Measurements from ENCODE around the gene ITM2B.

Gene ITM2B

GRCh38 chr13:48216204-48216711 lies 16.7 kb upstream of the ITM2B start:
- H3K9me3 Mint-ChIP-seq = no peaks in the 10 kb centered on the region
- H3K27me3 Mint-ChIP-seq = no peaks in the 10 kb centered on the region
- H3K4me1 Mint-ChIP-seq = peaks cover 67% of the 10 kb centered on the region
- H3K27ac Mint-ChIP-seq = peak overlapping the region; percentile 59
- H3K36me3 Mint-ChIP-seq = peaks cover 6% of the 10 kb centered on the region
- peak overlapping the region; percentile 1 for H3K4me3 Mint-ChIP-seq

- Mint-ChIP-seq H3K36me3 (peaks cover 6% of the 10 kb centered on the region), H3K4me1 (peaks cover 71% of the 10 kb centered on the region), H3K27ac (peak overlapping the region; percentile 98), H3K4me3 (peak overlapping the region; percentile 88), H3K9me3 (no peaks in the 10 kb centered on the region), H3K27me3 (no peaks in the 10 kb centered on the region)
These were observed 12.4 kb upstream of the ITM2B start for GRCh38 chr13:48220592-48220980.

- no peaks in the 10 kb centered on the region for H3K27me3 Mint-ChIP-seq
- H3K36me3 Mint-ChIP-seq = peaks cover 1% of the 10 kb centered on the region
- H3K4me1 Mint-ChIP-seq = peaks cover 70% of the 10 kb centered on the region
- H3K4me3 Mint-ChIP-seq = peak overlapping the region; percentile 88
- H3K9me3 Mint-ChIP-seq = no peaks in the 10 kb centered on the region
- peak overlapping the region; percentile 98 for H3K27ac Mint-ChIP-seq
These were observed 11.9 kb upstream of the ITM2B start for GRCh38 chr13:48220981-48221685.

- no peaks in the 10 kb centered on the region for H3K9me3 Mint-ChIP-seq
- peaks cover 76% of the 10 kb centered on the region for H3K4me1 Mint-ChIP-seq
- H3K27ac Mint-ChIP-seq = peak overlapping the region; percentile 98
- H3K4me3 Mint-ChIP-seq = peak overlapping the region; percentile 88
- H3K27me3 Mint-ChIP-seq = no peaks in the 10 kb centered on the region
- peaks cover 1% of the 10 kb centered on the region for H3K36me3 Mint-ChIP-seq
These were observed 11.3 kb upstream of the ITM2B start for GRCh38 chr13:48221686-48222187.

GRCh38 chr13:48222358-48223301 lies 10.4 kb upstream of the ITM2B start:
- H3K27ac Mint-ChIP-seq = peak overlapping the region; percentile 98
- no peaks in the 10 kb centered on the region for H3K9me3 Mint-ChIP-seq
- H3K36me3 Mint-ChIP-seq = no peaks in the 10 kb centered on the region
- no peaks in the 10 kb centered on the region for H3K27me3 Mint-ChIP-seq
- H3K4me3 Mint-ChIP-seq = peak overlapping the region; percentile 88
- peaks cover 76% of the 10 kb centered on the region for H3K4me1 Mint-ChIP-seq

GRCh38 chr13:48224701-48225100 lies 8.3 kb upstream of the ITM2B start:
- no peaks in the 10 kb centered on the region for H3K36me3 Mint-ChIP-seq
- H3K27me3 Mint-ChIP-seq = no peaks in the 10 kb centered on the region
- peak overlapping the region; percentile 66 for H3K27ac Mint-ChIP-seq
- peaks cover 73% of the 10 kb centered on the region for H3K4me1 Mint-ChIP-seq
- no peak overlapping the region for H3K4me3 Mint-ChIP-seq
- H3K9me3 Mint-ChIP-seq = no peaks in the 10 kb centered on the region

- H3K9me3 Mint-ChIP-seq = no peaks in the 10 kb centered on the region
- peaks cover 54% of the 10 kb centered on the region for H3K4me1 Mint-ChIP-seq
- H3K4me3 Mint-ChIP-seq = no peak overlapping the region
- H3K27me3 Mint-ChIP-seq = no peaks in the 10 kb centered on the region
- no peak overlapping the region for H3K27ac Mint-ChIP-seq
- no peaks in the 10 kb centered on the region for H3K36me3 Mint-ChIP-seq
These were observed 2.5 kb upstream of the ITM2B start for GRCh38 chr13:48230541-48230940.

GRCh38 chr13:48231080-48231479 lies 1.9 kb upstream of the ITM2B start:
- Mint-ChIP-seq H3K4me3 (peak overlapping the region; percentile 54), H3K27ac (peak overlapping the region; percentile 95)

GRCh38 chr13:48231933-48232332 lies 1.1 kb upstream of the ITM2B start:
- Mint-ChIP-seq H3K36me3 (peaks cover 6% of the 10 kb centered on the region), H3K4me3 (peak overlapping the region; percentile 93), H3K9me3 (no peaks in the 10 kb centered on the region), H3K4me1 (peaks cover 56% of the 10 kb centered on the region), H3K27ac (peak overlapping the region; percentile 95), H3K27me3 (no peaks in the 10 kb centered on the region)

More at GRCh38 chr13:48231080-48231479, 1.9 kb upstream of the ITM2B start:
- Mint-ChIP-seq H3K9me3 (no peaks in the 10 kb centered on the region), H3K36me3 (peaks cover 2% of the 10 kb centered on the region), H3K4me1 (peaks cover 56% of the 10 kb centered on the region), H3K27me3 (no peaks in the 10 kb centered on the region)

GRCh38 chr13:48232420-48233045 lies 473 bp upstream of the ITM2B start:
- Mint-ChIP-seq H3K36me3 (peaks cover 6% of the 10 kb centered on the region), H3K4me3 (peak overlapping the region; percentile 93), H3K9me3 (no peaks in the 10 kb centered on the region), H3K4me1 (peaks cover 59% of the 10 kb centered on the region), H3K27ac (peak overlapping the region; percentile 95), H3K27me3 (no peaks in the 10 kb centered on the region)

GRCh38 chr13:48233889-48234488 lies 983 bp downstream of the ITM2B start:
- no peaks in the 10 kb centered on the region for H3K9me3 Mint-ChIP-seq
- peaks cover 6% of the 10 kb centered on the region for H3K36me3 Mint-ChIP-seq
- H3K4me3 Mint-ChIP-seq = peak overlapping the region; percentile 94
- peak overlapping the region; percentile 98 for H3K27ac Mint-ChIP-seq
- no peaks in the 10 kb centered on the region for H3K27me3 Mint-ChIP-seq
- H3K4me1 Mint-ChIP-seq = peaks cover 62% of the 10 kb centered on the region

GRCh38 chr13:48234566-48235340 lies 1.7 kb downstream of the ITM2B start:
- H3K9me3 Mint-ChIP-seq = no peaks in the 10 kb centered on the region
- peak overlapping the region; percentile 98 for H3K27ac Mint-ChIP-seq
- peaks cover 66% of the 10 kb centered on the region for H3K4me1 Mint-ChIP-seq
- peaks cover 6% of the 10 kb centered on the region for H3K36me3 Mint-ChIP-seq
- H3K27me3 Mint-ChIP-seq = no peaks in the 10 kb centered on the region
- peak overlapping the region; percentile 94 for H3K4me3 Mint-ChIP-seq

GRCh38 chr13:48235341-48236135 lies 2.5 kb downstream of the ITM2B start:
- no peaks in the 10 kb centered on the region for H3K9me3 Mint-ChIP-seq
- H3K27ac Mint-ChIP-seq = peak overlapping the region; percentile 95
- peaks cover 8% of the 10 kb centered on the region for H3K36me3 Mint-ChIP-seq
- peaks cover 70% of the 10 kb centered on the region for H3K4me1 Mint-ChIP-seq
- peak overlapping the region; percentile 94 for H3K4me3 Mint-ChIP-seq
- no peaks in the 10 kb centered on the region for H3K27me3 Mint-ChIP-seq

Measured in activated naive CD4-positive, alpha-beta T cell treated with anti-CD3 and anti-CD28 coated beads, Interleukin-2, amount 50 U/mL, for 24 hours (primary cell).